Stimulated activated CD4-positive, alpha-beta T cell treated with anti-CD3 and anti-CD28 coated beads, Interleukin-12 subunit alpha, Interleukin-12 subunit beta, amount 100 ng/mL, for 48 hours (primary cell): Measurements from ENCODE around the gene M1AP.

ENCODE experiments used
- DNase-seq, 3 donors: peaks; one replicate each; pipeline ENCODE4 v3.0.0-alpha.2; 2020; ENCODE audit warnings: low read depth in 2 of 3, low spot score in 1 of 3

The M1AP gene

DNA sequence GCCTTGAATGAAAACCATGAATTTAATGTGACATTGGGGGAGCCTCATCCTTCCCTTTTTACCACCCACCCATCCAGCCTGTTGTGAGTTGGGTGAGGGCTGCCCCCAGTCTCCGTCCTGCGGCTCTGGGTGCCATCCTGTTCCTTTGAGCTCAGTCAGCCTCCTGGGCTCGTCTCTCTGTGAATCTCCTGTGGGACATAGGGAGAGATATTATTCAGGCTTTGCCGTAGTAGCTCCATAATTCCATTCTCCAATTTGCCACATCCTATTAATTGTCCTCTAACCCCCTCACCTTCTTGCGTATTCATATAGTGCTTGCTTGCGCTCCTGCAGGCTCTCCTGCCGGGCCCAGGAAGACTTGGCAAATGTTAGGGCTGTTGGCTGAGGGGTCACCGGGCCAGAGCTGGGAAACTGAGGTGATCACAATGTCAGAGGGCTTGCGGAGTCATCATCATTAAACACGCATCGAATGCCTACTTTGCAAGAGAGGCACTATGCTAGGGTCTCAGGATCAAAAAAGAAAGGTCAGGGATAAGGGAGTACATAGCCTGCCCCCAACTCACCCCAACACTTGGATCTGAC, 121.4 kb downstream of the M1AP start:
- DNase-seq, result no peak

DNA sequence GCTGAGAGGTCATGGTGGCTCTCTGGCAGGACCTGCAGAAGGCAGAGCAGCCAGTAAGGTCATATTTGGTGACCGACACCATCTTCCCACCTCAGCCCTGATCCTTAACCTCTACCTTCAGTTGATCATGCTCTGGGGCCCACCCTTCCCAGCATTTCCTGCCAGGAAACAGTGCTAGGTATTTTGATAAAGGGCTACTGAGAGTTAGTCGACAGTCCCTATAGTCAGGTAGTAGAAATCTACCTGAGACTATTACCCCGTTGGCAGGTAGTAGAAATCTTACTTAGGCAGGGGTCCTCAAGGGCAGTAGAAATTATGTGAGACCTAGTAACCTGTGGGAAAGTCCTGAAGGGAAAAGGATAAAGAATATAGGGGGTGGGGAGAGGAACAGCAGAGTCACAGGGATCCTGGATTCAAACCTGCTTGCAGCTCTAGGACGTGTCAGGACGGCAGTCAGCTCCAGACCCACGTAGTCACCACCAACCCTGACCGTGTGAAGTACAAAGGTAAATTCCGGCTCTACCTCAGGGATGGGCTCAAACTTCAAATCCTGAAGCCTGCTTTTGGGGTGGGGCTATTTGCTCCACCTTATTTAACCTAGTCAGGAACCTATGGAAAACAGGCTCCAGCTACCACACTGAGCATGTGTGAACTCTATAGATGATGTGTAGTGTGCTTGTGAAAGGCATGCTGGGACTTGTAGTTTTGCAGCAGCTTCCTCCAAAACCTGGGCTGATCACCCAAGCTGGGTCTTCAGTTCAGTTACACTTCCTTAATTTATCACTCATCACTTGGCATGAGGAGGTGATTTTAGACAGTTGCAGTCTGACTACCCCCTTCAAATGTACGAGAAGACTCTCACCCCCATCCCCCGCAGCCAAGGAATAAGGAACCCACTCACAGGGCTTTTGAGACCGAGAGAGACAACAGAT, 122.1 kb downstream of the M1AP start, which contains the start of gene DQX1:
Gene DQX1 (minus strand): TSS at position 515 of the 932 bp plus-strand sequence. CDS start 502 bp downstream, at position 13.
- DNase-seq, result no peak

DNA sequence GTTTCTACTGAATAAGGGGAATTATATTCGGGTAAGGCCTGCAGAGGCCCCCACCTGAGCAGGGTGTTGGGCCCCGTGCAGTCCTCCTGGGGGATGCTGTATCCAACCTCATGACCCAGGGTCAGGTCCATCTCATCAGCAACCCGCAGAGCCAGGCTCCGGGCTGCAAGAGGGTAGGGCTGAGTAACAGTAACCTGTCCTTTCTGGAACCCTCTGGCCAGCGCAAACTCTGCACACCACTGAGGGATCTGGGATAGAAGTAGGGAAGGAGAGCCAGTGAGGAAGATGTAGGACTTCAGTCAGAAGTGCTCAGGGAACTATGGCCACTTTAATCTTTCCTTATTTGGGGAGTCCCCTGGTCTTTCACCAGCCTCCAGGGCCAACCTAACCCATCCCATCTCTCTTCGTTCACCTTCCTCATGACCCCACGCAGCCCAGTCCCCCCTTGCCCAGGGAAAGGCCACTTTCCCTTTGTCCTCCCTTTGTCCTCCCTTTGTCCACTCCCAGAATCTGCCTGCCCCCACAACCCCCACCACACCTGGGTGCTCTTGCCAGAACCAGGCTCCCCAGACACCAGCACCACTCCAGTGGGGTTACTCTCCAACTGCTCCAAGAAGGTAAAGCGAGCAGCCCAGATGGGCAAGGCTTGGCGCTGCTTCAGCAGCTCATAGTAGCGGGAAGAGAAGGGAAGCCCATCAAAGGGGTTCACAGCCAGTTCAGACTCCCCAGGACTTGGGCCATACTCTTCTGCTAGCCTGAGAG, 123.0 kb downstream of the M1AP start:
- DNase-seq, result no peak

DNA sequence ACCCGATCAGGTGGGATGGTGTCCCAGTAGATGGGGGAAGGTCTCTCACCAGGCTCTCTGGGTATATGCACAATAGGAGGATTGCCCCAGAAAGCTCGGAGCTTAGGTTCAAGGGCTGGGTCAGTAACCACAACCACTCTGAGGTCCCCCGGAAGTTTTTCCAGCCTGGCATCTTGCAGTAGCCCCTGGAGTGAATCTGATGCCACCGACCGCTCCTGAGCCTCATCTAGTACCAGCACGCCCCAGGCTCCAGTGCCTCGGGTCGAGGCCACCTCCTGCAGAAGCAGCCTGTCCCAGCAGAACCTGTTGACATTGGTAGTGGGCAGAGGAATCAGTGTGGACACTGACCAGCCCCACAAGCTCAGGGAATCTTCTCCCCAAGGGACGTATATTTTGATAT, 124.1 kb downstream of the M1AP start:
- DNase-seq, result no peak

DNA sequence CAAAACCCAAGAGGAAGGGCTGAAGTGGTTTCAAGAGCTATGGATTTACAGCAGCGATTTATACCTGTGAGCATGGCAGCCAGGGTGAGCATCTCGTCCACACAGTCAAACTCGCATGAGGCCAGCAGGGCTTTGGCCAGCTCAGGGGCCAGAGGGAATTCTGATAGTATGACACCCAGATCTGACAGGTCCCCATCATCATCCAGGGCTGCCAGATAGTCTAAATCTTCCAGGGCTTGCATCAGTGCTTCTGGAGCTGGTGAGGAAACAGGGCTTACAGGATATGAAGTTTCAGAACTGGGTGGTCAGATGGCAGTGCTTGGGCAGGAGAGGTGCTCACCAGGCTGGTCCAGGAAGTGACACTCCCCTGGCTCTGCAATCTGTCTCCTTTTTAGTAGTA, 125.6 kb downstream of the M1AP start:
- no peak for DNase-seq

DNA sequence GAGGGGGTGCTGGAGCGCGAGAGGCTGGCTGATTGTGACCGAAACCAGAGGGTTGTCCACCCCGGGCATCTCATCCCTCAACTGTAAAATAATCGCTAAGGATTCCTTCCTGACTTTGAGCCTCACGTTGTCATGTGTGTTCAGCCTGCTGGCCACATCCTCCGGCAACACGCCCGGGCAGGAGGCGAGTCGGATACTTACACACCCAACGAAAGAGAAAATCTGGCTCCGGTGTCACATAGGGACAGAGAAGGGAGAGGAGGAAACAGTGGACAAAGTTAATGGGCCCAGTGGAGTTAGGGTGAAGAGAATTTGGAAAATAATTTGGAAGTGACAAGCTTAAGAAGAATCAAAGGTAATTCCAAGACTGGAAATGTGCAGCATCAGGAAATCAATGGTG, 131.5 kb downstream of the M1AP start:
- no peak for DNase-seq

DNA sequence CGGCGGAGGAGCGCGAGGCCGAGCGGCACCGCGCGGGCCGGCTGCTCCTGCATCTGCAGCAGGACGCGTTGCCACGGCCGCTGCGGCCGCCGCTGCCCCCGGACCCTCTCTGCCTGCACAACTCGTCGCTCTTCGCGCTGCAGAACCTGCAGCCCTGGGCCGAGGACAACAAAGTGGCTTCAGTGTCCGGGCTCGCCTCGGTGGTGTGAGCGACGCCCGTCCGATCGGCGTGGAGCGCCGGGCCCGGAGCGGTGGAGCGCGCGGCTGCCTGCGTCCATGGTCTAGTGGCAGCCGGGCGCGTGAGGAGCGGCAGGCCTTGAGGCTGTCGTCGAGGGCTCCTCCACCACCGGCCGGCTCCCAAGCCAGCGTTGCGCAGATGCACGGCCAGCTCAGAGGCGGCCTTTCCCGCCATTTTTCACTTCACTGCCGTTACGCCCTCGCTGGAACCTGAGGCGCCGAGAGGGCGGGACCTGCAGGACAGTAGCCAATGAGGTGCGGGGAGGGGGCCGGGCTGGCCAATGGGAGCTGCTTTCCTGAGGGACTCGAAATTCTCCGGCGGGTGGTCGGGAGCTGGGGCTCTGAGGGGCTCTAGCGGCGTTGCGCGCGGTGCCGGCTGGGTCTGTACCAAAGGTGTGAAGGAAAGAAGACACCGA, 132.0 kb downstream of the M1AP start:
- DNase-seq, result peak; percentile 68 to 70 (median 69)

DNA sequence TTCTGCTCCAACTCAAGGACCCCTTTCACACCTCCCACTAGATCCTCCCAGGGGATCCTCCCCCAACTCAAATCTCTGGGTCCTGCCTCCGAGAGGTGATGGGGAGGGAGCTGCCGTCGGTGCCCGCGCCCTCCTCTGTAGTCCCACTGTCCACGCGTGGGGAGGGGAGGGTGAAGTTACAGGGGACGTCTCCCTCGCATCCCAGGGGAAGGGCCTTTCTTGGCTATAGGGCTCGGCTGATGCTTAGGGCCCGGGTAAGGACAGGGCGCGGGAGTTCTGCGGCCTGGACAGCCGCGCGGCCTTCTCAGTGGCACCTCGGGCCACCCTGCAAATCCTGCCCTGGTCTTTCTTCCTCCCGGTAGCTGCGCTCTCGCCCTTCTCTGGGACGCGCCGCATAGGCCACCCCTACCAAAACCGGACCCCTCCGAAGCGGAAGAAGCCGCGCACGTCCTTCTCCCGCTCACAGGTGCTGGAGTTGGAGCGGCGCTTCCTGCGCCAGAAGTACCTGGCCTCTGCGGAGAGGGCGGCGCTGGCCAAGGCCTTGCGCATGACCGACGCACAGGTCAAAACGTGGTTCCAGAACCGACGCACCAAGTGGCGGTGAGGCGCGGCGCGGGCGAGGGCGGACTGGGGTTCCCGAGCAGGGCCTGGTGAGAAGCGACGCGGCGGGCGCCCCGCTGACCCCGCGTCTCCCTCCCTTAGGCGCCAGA, 132.7 kb downstream of the M1AP start:
- no peak for DNase-seq

DNA sequence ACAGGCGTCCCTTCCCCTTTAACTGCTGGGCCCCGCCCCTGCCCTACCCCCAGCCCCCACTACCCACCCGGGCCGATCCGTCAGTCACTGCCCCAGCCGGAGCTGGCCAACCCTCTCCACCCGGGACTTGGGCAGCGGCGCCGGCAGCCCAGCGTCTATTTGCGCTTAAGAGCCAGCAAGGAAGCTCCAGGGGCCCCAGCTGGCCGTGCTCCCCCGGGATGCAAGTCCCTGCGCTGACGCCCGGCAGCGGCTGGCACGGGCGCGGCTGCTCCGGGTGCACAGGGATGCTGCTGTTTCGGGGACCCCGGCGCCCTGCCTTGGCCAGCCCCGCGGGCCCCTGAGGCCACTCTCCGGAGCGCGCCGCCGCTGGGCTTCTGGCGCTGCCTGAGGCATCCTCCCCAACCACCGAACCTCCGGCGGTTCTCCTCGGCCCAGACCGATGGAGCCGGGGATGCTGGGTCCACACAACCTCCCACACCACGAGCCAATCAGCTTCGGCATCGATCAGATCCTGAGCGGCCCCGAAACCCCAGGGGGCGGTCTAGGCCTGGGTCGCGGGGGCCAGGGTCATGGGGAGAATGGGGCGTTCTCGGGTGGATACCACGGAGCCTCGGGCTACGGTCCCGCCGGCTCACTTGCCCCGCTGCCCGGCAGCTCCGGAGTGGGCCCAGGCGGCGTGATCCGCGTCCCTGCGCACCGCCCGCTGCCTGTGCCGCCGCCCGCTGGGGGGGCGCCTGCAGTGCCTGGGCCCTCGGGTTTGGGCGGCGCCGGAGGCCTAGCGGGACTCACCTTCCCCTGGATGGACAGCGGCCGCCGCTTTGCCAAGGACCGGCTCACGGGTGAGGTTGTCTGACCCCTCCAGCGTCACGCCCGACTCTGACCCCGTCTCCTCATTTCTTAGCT, 133.5 kb downstream of the M1AP start, which contains the start of gene TLX2:
Gene TLX2 (plus strand): TSS at position 83 of the 903 bp plus-strand sequence. CDS start 357 bp downstream, at position 440.
- no peak for DNase-seq

DNA sequence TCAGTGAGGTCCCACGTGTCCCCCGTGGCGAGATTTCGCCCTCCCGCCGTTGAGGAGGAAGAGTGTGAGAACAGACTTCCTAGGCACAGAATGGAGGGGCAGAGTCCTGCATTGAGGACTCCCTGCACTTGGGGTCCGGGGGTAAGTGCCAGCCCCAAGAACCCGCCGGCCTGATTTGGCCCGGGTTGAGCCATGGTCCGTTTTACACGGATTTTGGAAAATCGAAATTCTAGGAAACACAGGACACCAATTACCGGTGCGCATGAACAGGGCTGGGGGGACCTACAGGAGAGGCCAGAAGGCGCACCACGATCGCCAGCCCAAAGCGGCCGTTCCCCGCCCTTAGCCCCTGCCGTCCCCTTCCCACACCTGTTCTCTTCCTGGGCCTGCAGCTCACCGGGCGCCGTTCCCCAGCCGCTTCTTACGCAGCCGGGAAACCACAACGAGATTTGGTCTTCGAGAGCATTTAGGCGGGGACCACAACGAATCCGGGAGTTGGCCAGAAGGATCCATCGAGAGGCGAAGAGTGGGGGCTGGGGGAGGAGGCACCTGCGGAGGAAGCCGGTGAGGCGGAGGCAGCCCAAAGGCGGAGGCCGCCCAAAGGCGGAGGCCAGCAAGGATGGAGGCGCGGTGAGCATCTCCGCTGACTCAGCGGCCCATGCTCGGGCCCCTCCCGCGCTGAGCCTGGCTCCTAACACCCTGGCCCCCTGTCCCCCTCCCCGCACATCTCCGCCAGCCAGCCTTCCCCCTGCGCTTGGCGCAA, 134.3 kb downstream of the M1AP start:
- DNase-seq, result no peak

DNA sequence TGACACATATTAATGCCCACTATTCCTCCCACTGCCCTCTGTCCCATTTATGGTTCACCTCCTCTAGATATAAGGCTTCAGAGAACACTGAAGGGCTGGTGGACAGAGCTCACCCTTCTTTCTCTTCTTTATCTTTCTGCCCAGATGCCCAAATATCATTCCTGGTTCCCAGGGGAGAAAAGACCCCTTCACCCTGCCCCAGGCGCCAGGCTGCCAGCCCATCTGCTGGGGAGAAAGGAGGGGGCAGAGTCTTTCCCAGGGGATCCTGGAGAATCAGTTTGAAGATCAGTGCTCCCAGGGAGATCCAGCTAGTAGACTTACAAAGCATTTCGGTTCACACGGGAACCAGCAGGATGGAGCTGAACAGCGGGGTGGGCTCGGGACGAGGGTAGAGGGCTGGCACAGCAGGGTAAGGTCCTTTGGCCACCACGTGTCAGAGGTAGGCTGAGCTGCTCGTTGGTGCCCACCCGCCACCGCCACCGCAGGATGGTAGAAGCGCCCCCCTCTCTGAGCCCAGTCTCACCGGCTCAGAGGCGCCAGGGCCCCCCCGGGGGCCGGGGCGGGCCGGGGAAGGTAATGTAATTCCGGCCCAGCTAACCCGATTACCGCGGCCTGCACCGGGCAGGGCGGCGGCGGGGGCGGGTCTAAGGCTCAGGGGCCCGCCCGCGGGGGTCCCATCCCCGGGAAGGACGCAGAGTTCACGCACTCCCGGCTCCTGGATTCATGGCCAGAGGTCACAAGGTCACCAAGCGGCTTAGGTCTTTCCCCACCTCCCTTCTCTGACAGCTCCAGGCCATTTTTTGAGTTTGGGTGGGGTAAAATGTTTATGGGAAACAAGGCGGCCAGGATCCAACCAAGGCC, 135.2 kb downstream of the M1AP start:
- DNase-seq, result no peak

DNA sequence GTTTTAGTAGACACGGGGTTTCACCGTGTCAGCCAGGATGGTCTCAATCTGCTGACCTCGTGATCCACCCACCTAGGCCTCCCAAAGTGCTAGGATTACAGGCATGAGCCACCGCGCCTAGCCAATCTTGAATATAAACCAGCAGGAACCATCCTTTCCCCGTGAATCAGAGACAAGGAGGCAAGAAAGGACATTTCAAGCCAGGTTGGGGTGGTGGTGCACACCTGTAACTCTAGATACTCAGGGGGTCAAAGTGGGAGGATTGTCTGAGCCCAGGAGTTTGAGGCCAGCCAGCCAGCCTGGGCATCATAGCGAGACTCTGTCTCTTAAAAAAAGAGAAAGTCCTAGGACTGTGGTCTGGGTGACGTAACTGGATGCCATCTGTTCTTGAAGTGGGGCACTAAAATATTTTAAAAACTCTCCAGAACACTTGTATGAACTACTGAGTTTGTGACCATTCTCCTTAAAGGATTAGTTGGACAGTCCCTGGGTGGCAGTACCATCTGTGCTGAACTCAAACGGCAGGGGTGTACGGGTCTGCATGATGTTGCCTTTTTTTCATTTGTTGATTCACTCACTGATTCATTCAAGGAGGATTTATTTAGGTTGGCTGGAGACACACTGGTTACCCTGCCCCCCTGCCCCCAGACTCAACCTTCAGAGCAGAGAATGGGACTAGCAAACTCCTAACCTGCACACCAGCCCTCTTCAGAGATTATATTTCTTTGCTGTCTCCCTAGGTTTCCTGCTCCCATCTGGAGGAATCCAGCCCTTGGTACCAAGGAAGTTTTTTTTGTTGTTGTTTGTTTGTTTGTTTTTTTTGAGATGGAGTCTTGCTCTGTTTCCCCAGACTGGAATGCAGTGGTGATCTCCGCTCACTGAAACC, 136.8 kb downstream of the M1AP start:
- DNase-seq, result no peak

DNA sequence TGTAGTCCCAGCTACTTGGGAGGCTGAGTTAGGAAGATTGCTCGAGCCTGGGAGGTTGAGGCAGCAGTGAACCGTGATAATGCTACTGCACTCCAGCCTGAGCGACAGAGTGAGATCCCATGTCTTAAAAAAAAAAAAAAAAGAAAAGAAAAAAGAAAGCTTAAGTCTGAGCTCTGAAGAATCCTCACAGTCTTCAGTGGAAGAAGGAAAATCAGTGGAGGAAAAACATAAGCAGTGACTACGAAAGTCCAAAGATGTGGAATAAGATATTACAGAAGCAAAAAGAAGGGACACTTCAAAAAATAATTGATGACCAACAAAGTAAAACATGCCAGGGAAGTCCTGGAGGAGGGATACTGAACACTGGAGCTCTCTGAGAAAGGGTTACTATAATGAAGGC, 137.9 kb downstream of the M1AP start:
- no peak for DNase-seq

DNA sequence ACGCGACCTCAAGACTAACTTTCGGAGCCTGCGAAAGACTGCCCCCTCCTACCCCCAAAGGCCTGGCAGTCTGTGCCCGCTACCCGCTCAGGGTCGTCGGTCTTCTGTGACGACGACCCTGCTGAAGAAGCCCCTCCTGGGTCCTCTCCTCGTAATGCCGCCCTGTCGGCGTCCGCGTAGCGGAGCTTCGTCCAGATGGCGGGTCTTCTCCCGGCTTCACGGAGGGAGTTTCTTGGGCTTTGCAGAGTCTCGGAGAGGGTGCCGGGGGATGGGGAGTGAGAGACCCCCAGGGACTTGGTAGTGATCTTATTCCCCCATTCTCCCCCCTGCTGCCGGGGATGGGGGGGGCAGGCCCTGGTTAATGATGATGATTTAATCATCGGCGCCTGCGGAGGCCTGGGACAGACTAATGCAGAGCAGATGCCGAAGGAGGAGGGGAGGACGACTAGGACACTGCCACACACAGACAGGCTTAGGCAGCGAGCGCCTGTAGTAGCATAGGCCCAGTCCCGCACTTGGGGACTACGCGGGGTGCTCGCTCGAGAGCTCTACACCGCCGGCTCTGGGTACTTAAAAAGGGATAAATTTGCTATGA, 140.1 kb downstream of the M1AP start:
- DNase-seq, result no peak
